CD4-positive, alpha-beta T cell treated with Interleukin-15 for 4 hours (primary cell): Measurements from ENCODE around the gene PARD3B.
"Not testable (repeated sequence)": the region's sequence is repeated elsewhere in the genome, so short reads cannot be mapped to it uniquely, and the experiment has no call there.

Source experiments
- DNase-seq: peaks from one replicate; pipeline ENCODE4 v3.0.0-alpha.2; 2020; ENCODE audit warnings: low spot score

The PARD3B gene

DNA sequence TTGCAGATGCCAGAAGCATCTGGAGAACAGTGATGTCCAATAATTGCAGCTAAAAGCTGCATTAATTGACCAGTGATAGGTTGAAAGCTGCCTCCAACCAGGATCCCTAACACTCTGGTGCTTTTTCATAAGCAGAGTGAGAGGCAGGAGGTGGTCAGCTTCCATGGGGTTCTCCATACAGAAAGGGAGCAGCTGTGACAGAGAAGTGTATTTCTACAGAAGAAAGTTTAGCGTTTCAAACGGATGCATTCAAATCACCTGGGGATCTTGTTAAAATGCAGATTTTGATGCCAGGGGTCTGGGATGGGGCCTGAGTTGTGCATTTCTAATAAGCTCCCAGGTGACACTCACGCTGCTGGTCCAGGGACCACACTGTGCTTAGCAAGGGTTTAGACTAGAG lies 920.5 kb downstream of the PARD3B start:
- no peak for DNase-seq

DNA sequence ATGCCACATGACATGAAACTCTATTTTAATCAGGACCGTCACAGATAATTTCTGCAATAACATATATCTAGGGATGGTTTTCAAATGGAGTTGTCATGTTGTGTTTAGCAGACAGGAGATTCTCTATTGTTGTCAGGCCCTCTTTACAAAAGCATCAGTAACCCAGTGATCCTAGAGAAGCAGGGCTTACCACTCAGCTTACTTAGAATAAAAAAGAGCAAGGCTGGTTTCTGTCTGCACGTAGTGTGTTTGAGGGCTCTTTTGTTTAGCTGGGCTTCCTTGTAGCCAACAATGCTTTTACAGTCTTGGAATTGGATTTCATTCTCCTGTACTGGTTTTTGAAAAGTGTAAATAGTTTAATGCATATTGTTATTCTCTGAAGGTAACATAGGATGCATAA lies 926.5 kb downstream of the PARD3B start:
- DNase-seq = no peak

DNA sequence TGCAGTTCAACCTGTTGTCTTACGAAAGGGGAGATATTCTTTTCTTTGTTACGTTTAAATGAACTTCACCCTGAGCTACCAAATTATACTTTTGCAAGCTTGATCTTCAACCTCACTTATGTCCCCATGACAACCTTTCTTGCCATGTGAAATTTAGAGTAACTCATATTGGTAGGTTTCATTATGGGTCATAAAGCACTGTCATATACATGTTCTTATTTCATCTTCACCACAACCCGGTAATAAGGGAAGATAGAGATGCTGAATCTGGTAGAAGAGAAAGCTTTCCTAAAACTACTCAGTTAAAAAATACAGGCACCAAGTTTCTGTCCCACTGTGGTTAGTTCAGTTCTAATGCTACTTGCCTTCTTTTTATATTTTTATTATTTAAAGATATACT lies 928.5 kb downstream of the PARD3B start:
- DNase-seq = no peak

DNA sequence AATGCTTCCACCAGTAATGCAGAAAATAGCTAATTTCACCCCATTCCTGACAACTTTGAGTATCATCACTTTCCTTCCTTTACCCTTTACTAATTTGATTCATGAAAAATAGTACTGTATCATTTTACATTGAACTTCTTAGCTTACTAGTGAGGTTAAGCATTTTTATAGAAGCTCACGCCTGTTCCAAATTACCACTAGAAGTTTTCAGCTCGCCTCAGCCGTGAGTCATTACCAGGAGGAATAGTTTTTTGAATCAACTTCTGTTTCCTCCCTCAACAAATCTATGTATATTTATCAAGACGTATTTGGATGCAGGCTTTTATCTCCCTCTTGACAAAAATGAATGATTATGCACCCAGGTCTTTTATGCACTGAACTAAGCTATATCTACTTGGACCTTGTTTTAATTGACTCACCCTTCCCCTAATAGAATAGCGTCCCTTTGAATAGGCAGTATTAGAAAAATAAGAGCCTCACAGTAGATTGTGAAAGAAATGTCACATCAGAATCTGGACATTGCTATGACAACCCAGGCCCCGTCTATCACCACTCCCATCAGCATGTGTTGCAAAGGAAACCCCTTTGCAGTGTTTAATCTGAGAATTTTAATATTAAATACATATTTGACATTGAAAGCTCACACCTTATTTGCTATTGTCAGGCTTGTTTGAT lies 929.6 kb downstream of the PARD3B start:
- no peak for DNase-seq

DNA sequence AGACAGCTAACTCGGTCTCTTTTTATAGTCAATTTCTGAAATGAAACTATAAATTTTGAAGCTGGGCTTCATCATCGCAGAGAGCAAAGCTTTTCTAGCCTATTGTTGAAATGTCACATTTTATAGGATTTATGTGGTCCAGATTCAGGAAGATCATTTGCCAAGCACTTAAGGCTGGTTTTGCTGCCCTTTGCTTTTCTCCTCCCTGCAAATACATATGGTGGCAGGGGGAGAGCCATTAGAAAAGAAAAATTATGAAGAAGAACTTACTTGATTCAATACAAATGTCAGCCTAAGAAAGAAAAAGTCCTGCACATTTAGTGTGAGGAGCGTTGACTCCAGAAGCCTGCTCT lies 930.1 kb downstream of the PARD3B start:
- no peak for DNase-seq

DNA sequence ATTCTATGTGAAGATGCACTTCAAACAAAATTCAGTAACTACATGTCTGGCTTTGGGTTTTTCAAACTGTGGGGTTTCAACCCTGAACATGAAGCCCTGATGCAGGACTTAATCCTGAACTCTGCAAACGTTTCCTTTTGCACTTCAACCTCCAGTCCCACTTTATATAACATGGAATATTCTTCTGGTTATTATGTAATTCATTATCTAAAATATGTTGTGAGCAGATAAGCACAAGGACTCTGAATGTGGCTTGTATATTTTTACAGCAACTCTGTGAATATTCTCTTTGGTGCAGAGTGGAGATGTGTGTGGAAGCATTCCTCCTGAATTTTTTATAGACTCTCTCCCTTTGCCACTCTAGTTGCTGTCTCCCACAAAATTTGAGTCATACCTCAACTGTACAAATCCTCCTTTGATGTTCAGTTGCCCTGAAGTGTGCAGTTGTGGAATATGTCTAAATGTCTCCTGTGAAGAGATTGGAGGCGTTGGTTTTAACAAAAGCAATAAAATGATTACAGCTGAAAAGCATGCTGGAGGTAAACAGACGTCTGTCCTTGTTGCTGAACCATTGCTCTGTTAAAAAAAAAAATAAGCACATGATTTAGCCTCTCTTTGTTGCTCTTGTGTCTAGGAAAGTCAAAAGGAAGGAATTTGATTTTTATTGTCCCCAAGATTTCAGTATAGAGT lies 931.9 kb downstream of the PARD3B start:
- DNase-seq = no peak

DNA sequence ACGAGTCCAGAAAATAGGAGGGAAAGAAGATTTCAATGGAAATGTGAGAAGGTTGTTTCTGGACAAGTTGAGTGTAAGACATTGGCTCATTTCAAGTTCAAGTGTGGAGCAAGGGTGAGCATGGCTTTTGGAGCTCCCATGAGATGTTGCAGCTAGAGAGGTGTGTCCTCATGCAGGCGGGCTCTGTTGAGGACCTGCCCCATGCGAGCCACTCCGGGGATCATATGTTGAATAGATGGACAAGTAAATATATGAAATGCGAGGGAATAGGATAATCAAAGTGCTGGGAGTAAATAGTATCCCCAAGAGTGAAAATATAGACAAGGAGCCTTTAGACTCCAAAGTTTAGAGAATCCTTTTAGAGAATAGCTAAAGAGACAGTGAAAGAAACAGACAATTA lies 936.6 kb downstream of the PARD3B start:
- no peak for DNase-seq

DNA sequence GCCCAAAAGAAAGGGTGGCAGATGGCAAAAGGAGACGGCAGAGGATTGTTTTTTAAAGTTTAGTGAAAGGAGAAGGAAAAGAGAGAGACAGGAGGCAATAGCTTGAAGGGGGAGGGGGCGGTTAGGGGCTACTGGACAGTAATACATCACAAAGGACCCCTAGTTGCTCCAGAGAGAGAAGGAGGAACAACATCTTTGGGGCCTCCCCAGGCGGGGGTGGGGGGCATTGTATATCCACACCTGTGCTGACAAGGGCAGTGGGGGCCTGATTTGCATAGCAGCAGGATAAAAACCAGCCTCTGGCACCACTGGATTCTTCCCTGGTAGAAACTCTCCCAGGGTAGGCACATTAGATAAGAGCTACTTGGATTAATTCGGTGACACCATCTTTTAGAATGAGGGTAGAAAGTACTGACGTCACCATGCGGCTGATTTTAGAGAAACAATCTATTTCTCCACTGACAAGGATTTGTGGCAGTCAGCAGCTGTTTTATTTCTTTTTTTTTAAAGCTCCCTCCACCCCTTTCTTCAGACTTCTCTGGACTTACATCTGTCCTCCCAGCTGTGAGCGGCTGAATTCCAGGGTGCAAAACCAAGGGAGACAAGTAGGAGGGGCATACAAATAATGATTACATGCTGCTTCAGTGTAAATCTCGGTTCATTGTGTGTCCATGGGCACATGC lies 937.3 kb downstream of the PARD3B start:
- DNase-seq = no peak

DNA sequence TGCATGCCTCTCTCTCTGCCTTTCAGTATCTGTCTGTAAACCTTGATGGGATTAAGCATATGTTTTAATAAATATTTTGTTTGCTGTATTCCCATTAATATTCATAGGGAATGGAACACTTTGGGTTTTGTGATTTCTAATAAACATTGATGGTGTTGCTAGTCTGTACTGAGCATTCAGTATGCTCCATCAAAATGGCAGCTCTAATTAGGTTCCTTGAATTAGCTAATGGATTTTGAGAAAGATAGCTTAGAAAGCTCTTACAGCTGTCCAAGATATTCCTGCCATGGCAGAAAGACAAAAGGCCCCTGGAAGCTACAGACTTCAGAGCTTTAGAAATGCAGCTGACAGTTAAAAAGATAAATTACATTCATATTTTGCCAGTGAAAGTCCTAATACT lies 937.8 kb downstream of the PARD3B start:
- no peak for DNase-seq

DNA sequence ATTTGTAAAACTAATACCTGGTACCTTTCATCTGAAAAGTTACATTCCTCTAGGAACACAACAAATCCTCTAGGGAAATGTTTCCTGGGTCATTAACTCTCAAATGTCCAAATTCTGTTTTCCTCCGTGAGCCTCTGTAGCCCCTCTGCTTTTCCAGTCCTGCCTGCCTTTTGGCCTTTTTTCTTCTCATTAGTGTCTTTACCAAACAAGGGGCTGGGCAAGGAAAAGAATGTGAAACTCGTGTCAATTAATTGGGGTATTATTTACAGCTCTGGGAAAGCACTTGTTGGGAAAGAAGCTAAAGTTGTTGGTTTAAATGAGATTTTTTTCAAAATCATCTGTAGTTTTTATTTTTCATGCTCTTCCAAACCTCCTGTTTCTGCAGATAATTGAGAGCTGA lies 938.9 kb downstream of the PARD3B start:
- DNase-seq = no peak

DNA sequence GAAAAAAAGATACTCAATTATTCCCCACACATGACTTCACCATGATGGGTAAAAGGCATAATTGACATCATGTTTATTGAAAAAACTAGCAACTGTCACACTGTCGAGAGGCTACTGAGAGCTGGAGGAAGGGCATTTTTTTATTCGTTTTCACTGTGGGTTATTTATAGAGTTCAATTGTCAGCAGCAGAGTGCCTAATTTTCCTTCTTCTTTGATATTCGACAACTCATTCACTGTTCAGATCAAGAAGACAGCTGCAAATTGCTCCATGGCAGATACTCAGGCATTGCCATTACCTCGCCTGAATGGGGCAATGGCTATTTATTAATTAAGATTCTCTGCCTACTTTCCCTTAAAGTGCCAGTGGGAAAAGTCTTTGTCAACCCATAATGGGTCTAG lies 939.5 kb downstream of the PARD3B start:
- DNase-seq = no peak

DNA sequence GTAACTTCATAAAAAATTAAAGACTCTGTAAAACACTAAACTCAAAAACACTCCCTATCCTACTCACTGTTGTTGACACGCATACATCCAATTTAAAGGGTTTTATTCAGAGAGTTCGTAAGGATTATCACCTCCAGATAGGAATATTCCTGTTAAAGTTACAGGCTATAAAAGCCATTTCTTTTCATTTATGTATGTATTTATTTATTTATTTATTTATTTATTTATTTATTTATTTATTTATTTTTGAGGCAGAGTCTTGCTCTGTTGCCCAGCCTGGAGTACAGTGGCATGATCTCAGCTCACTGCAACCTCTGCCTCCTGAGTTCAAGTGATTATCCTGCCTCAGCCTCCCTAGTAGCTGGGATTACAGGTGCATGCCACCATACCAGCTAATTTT lies 948.3 kb downstream of the PARD3B start:
- DNase-seq = not testable (repeated sequence)

DNA sequence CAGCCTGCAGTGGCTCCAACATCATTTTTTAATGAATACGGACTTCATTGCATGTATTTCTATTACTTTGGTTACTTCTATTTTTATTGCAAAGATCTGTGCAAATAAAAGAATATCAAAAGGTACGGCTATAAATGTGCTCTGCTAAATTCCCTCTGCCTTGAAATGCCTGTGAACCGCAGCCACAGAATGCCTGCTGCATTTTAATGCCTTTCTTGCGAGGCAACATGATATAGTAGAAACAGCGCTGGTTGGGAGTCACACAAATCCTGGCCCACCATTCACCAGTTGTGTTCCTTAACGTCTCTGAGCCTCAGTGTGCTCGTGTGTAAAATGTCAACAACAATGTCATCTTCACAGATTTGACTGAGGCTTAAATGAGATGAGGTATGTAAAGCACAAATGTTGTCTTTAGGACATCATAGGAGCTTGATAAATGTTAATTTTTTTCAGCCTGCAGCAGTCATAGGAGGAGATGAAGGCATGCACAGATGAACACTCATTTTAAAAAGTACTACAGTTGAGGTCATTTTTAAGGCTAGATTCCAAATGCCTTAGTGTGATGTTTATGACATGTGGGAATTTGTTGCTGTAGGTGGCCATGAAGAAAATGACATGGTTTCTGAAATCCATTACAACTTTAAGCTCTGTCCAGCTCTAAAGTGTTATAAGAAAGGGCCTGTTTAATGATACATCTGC lies 949.4 kb downstream of the PARD3B start:
- DNase-seq = no peak

DNA sequence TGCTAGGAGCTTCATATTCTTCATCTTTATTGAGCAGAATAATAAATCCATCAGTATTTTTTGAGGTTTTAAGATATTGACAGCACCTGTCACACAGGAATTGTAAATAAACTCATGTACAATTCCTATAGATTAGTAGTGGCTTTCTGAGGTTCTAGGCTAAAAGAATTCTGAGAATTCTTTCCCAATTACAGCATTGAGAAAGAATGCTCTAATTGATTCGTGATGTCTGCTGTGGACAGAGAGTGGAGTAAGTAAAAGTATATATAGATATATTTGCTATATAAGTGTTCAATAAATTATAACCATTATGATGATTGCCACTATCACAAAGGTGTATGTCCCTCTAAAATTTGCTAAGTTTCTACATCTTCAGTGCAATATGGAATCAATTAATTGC lies 950.5 kb downstream of the PARD3B start:
- DNase-seq = no peak

DNA sequence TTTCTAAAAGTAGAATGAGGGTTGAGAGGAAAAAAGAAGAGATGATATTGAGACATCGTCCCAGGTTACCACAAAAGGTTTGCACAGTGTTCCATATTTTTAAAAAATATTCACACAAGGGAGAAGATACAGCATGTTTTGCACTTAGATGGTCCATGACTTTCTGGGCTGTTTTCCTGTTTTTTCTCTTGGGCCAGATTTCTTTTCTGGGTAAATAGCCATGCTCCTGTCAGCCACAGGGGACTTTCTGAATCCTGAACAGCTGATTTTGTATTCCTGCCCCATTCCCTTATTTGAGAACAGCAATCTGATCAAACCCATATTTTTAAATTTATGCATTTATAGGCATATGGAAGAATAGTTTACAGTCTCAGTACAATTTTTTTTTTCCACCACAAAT lies 951.1 kb downstream of the PARD3B start:
- DNase-seq = no peak

DNA sequence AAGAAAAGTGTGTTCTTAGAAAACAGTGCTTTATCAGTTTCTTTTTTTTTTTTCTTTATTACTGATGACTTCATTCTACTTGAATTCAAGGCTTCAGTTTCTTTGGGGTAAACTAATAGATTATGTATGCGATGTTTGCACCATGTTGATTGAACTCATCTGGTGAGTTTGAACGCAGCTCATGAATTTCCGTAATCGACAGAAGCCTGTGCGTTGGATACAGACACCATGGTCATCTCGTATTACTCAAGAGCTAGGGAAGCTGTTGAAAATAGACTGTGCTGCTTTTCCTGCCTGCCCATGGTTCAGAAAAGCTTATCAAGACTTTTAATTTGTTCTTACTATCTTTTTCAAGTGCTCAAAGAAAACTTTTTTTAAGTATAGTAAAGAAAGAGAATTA lies 951.5 kb downstream of the PARD3B start:
- no peak for DNase-seq

DNA sequence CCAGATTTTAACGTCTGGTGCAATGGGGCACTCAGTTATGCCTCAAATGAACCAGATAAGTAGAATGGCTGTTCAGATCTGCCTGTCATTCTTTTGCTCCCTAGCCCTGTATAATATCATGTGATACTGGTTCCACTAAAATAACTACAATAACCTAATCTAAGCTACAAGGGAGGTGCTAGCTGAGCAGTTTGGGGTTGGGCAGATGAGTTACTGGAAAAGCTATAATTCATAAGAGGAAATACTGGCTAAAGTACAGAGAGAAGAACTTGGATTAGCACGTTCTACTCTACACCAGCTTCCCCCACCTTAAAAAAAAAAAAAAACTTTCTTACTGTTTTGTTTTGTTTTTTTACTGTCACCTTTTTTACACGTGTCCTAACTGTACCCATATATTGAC lies 953.7 kb downstream of the PARD3B start:
- no peak for DNase-seq

DNA sequence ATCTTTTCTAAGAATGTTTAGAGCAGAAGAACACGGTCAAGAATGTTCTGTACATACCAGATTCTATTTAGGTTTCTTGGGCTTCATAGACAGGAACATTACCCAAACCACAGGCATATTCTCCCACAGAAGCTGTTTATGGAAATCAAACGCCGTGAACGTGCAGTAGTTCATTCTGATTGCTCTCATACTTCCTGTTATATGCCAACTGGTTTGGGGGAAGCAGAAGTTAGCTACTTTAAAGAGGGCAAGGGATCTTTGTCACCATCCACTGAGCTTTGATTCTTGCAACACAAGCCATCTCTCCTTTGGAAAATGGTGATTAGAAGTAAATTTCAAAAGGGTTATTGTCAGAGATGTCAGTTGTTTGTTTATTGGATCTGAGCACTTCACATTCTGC lies 954.8 kb downstream of the PARD3B start:
- no peak for DNase-seq

DNA sequence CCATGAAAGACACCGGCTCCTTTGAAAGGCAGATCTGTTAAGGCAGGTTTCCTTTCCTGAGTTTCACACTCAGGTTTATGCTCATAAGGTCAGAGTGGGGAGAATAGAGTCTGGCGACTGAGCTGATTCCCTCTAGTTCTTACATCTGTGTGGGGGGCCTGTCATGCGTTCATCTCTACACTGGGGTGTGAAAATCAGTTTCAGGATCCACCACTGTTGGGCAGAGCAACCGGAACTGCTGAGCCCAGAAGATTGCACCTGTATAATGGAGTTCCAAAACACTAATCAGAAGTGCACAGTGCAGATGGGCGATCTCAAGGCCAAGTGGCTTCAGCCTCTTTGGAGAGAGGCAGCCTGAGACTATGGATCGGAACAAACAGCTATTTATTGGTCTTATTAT lies 955.7 kb downstream of the PARD3B start:
- no peak for DNase-seq

DNA sequence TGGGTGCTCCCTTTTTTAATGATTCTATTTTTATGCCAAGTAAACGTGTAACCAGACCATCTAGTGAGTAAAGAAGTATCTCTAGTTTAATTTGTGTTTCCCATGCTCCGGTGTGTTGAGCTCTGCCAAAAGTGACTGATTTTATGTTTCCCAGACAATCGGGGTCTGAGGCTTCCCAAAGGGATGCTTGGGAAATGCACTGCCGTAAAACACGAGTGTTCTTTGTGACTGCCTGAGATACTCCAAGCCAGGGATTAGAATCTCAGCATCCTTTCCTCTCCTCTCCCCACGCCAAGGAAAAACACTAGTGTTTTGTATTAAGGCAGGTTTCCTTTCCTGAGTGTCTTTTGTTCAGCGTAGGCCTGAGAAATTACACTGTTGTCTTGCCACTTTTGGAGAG lies 956.6 kb downstream of the PARD3B start:
- DNase-seq = no peak

DNA sequence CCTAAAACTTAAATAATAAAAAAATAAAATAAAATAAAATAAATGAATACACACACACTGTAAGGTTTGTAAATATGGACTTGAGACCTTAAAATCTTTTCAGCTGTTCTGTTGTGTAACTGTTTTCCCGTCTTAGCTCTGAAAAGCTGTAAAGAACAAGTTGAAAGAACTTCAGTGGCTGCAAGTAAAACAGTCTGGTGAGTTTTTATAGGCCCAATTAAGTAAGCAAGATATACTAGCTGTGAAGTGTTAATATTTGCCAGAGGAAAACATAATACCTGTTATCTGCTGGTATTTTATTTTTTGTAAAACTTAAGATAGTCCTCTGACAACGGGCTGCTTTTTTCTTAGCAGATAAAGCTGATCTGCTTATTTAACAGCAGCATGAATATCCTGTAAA lies 960.1 kb downstream of the PARD3B start:
- DNase-seq = no peak

DNA sequence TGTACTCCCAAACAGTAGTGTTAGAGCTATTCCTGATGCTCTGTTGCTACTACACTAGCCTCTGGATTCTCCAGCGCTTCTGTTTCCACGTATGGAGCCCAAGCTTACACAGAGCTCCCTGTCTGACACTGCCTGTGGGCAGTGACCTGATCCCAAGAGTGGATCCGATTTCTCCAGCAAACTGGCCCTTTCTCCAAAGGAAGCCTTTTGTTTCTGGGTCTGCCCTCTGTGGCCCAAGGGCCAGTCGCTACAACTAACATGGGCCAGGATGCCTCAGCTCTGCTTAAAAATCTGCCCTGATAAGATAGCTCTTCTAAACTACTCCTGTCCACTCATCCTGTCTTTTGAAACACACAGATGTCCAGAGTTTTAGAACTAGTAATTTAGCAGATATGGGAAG lies 964.4 kb downstream of the PARD3B start:
- DNase-seq = no peak

DNA sequence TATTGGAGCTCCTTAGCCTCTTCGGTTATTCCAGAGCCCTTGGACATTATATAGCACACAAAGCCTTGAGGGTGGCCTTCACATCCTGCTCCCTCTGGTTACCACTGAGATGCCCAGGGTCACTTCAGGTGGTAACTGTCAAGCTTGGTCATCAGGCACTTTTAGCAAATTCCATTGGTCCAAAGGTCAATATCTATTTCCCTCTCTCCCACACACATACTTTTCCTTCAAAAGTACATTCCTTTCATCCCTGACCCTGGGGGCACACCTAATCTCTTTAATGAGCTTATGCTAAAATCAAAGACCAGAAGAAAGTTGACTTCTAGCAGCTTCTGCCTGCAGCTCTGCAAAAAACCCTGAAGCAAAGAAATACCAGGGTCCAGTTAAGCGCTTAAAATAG lies 965.1 kb downstream of the PARD3B start:
- no peak for DNase-seq
